ENCODE measurements around the gene ITPRIPL1.
"Not testable (repeated sequence)": the region's sequence is repeated elsewhere in the genome, so short reads cannot be mapped to it uniquely, and the experiment has no call there.

ITPRIPL1 gene

GRCh38 chr2:96325041-96325883 is at the start of gene ITPRIPL1:
Gene ITPRIPL1 (plus strand): TSS chr2:96325317. CDS start chr2:96325840, 523 bp downstream.
- in situ Hi-C loops (cut with HindIII; ENCODE audit: low sequenced_read_pairs): no loop called here

- in situ Hi-C loops (cut with HindIII; ENCODE audit: low sequenced_read_pairs): no loop called here
Observed at GRCh38 chr2:96276787-96277499, 48.2 kb upstream of the ITPRIPL1 start.

- in situ Hi-C loops (cut with HindIII; ENCODE audit: low sequenced_read_pairs): no loop called here
Observed at GRCh38 chr2:96287273-96287856, 37.8 kb upstream of the ITPRIPL1 start.

- in situ Hi-C loops (cut with HindIII; ENCODE audit: low sequenced_read_pairs): no loop called here
Observed at GRCh38 chr2:96291751-96292150, 33.4 kb upstream of the ITPRIPL1 start.

- in situ Hi-C loops (cut with HindIII; ENCODE audit: low sequenced_read_pairs): not testable (repeated sequence)
Observed at GRCh38 chr2:96294271-96294670, 30.8 kb upstream of the ITPRIPL1 start.

GRCh38 chr2:96296925-96297324 is 28.2 kb upstream of the ITPRIPL1 start:
- in situ Hi-C loops (cut with HindIII; ENCODE audit: low sequenced_read_pairs): no loop called here

- in situ Hi-C loops (cut with HindIII; ENCODE audit: low sequenced_read_pairs): no loop called here
Observed at GRCh38 chr2:96301865-96302264, 23.3 kb upstream of the ITPRIPL1 start.

GRCh38 chr2:96304606-96305005 is 20.5 kb upstream of the ITPRIPL1 start:
- in situ Hi-C loops (cut with HindIII; ENCODE audit: low sequenced_read_pairs): no loop called here

- in situ Hi-C loops (cut with HindIII; ENCODE audit: low sequenced_read_pairs): no loop called here
Observed at GRCh38 chr2:96305091-96305978, 19.8 kb upstream of the ITPRIPL1 start, which contains the start of gene SNRNP200. Gene SNRNP200 (minus strand): TSS chr2:96305546. CDS start chr2:96305437, 109 bp downstream.

- in situ Hi-C loops (cut with HindIII; ENCODE audit: low sequenced_read_pairs): no loop called here
Observed at GRCh38 chr2:96305979-96306308, 19.2 kb upstream of the ITPRIPL1 start.

GRCh38 chr2:96306370-96306769 is 18.7 kb upstream of the ITPRIPL1 start:
- in situ Hi-C loops (cut with HindIII; ENCODE audit: low sequenced_read_pairs): no loop called here

- in situ Hi-C loops (cut with HindIII; ENCODE audit: low sequenced_read_pairs): no loop called here
Observed at GRCh38 chr2:96308248-96308647, 16.9 kb upstream of the ITPRIPL1 start.

GRCh38 chr2:96315005-96315399 is 10.1 kb upstream of the ITPRIPL1 start:
- in situ Hi-C loops (cut with HindIII; ENCODE audit: low sequenced_read_pairs): no loop called here

- in situ Hi-C loops (cut with HindIII; ENCODE audit: low sequenced_read_pairs): no loop called here
Observed at GRCh38 chr2:96315400-96316071, 9.6 kb upstream of the ITPRIPL1 start.

GRCh38 chr2:96316999-96317398 is 8.1 kb upstream of the ITPRIPL1 start:
- in situ Hi-C loops (cut with HindIII; ENCODE audit: low sequenced_read_pairs): no loop called here

- in situ Hi-C loops (cut with HindIII; ENCODE audit: low sequenced_read_pairs): no loop called here
Observed at GRCh38 chr2:96317584-96317997, 7.5 kb upstream of the ITPRIPL1 start.

GRCh38 chr2:96318723-96319122 is 6.4 kb upstream of the ITPRIPL1 start:
- in situ Hi-C loops (cut with HindIII; ENCODE audit: low sequenced_read_pairs): no loop called here

GRCh38 chr2:96319396-96319795 is 5.7 kb upstream of the ITPRIPL1 start:
- in situ Hi-C loops (cut with HindIII; ENCODE audit: low sequenced_read_pairs): no loop called here

GRCh38 chr2:96320326-96320725 is 4.8 kb upstream of the ITPRIPL1 start:
- in situ Hi-C loops (cut with HindIII; ENCODE audit: low sequenced_read_pairs): loop anchor here (5.0 kb wide), 1 partner anchor 58 kb away; no protein-coding TSS in a partner anchor
